LNCAP (cell line): Measurements from ENCODE around the gene OR52E1.

ENCODE experiments used
- CTCF ChIP-seq: fragments of 450-650 bp; IDR thresholded peaks from 2 replicates; pipeline ENCODE4 v1.5.1; 2017; ENCODE audit warnings: mild to moderate bottlenecking

Gene OR52E1

GRCh38 chr11:5118893-5119292 lies 49.5 kb downstream of the OR52E1 start:
- TF ChIP-seq CTCF = no peak
